Ovary (tissue), 9 donors: ENCODE results near the gene EBF3. TPM values are rescaled to one million over a fixed set of nuclear protein-coding genes. Genes with fewer than 3 reads are reported as not detected.

ENCODE experiments used
- DNase-seq, 5 donors: peaks; one replicate each; pipeline ENCODE4 v3.0.0-alpha.2; 2019 to 2020
- H3K27ac ChIP-seq, 2 donors: fragments of 200-600 bp; one replicate each; pipeline versions ENCODE4 v1.5.1 to v1.8.0; 2019 to 2022
- H3K27me3 ChIP-seq: fragments of 200-600 bp; one replicate; pipeline ENCODE4 v1.8.0; 2022
- H3K36me3 ChIP-seq: fragments of 200-600 bp; sonication (generic); one replicate; pipeline ENCODE4 v1.5.1; 2019
- H3K4me1 ChIP-seq: one replicate; pipeline ENCODE4 v1.8.1; 2013; ENCODE audit warnings: mild to moderate bottlenecking, moderate library complexity; ENCODE audit not compliant: insufficient read depth
- H3K4me3 ChIP-seq: fragments of 200-600 bp; sonication (generic); one replicate; pipeline ENCODE4 v1.5.1; 2017
- H3K9me3 ChIP-seq, 2 donors: fragments of 200-600 bp in 1 of 2; sonication (generic) in 1 of 2; one replicate each; pipeline versions ENCODE4 v1.5.1 to v1.8.1; 2013 to 2019; ENCODE audit warnings: mild to moderate bottlenecking in 1 of 2, moderate library complexity in 1 of 2
- CTCF ChIP-seq, 3 donors: fragments of 450-650 bp in 2 of 3; fragments of 200-600 bp in 1 of 3; IDR thresholded peaks; one replicate each; pipeline versions ENCODE4 v1.5.1 to v1.8.0; 2016 to 2022; ENCODE audit warnings: antibody characterized with exemption in 3 of 3, mild to moderate bottlenecking in 1 of 3
- EP300 ChIP-seq: sonication (generic); formaldehyde crosslinking; IDR thresholded peaks from one replicate; pipeline ENCODE4 v1.6.1; 2017; ENCODE audit warnings: antibody characterized with exemption
- POLR2A ChIP-seq: fragments of 450-650 bp; IDR thresholded peaks from one replicate; pipeline ENCODE4 v1.6.1; 2017; ENCODE audit warnings: antibody characterized with exemption, mild to moderate bottlenecking, moderate library complexity
- WGBS, 3 donors: extraction: QIAGEN DNeasy Blood & Tissue Kit in 1 of 3; methylation state at CpG; one replicate each; pipeline versions ENCODE4 v1.1.5 to v1.1.7; 2013 to 2017; 5-methylcytosine and 5-hydroxymethylcytosine counted together
- intact Hi-C, 4 donors: fragments of 100-400 bp; cut with DNase I; formaldehyde crosslinking; loops; one replicate each; pipeline versions ENCODE4 v1.11.0 to v1.15.1; 2022 to 2023
- polyA plus RNA-seq, 2 donors: library from polyadenylated mRNA; stranded (reverse); fragments of 200-250 nt in 1 of 2; fragments of 350-450 nt in 1 of 2; fragmentation: Illumina TruSeq in 1 of 2; extraction: RNeasy Lipid Tissue Mini Kit (QIAGEN cat#74804) in 1 of 2; gene quantifications; one replicate each; pipeline ENCODE4 v1.2.3, GENCODE V29; 2013 to 2014
- total RNA-seq, 7 donors: library from RNA; depleted of rRNA in 2 of 7; stranded (reverse); fragments of >200 nt in 2 of 7; fragmentation: NEBNext Ultra II Directional in 3 of 7; extraction: Animal tissue kit (Norgen Biotek cat#: 25700) in 3 of 7; gene quantifications; one replicate each; pipeline versions ENCODE4 v1.1.0 to v1.2.4, GENCODE V29; 2016 to 2023
- donor health status: DM: no; HTN: no; CAD: no; lungs with moderate emphysema.
- donor health status: DM: no; HTN: no; CAD: no.
- donor health status: Bipolar disorder and iron deficiency.
- donor health status: DM: yes; HTN: yes; CAD: no.
- donor health status: DM: no; HTN: no; CAD: no.
- donor health status: DM: yes; HTN: yes; CAD: no.

EBF3 gene
- total and polyA plus RNA-seq, 9 donors: 0.15 to 3.6 (median 0.79) TPM

- no peak for TF ChIP-seq CTCF (IDR thresholded peaks at IDR 0.05)
- TF ChIP-seq POLR2A: no peak
- TF ChIP-seq EP300: no peak
- intact Hi-C loops: no loop called here
- 77 to 86% (median 86%) methylated on average over 4 of the region's 4 CpGs for WGBS, 3 donors
- Histone ChIP-seq H3K9me3 (no peaks in the 10 kb centered on the region), H3K4me3 (no peak overlapping the region), H3K27me3 (no peaks in the 10 kb centered on the region), H3K4me1 (no peaks in the 10 kb centered on the region), H3K27ac (no peak overlapping the region), H3K36me3 (no peaks in the 10 kb centered on the region)
- DNase-seq: no peak
These were observed 36.8 kb upstream of the EBF3 start for GRCh38 chr10:130000918-130001317.

GRCh38 chr10:129999140-129999539, 35.1 kb upstream of the EBF3 start:
- H3K4me3 ChIP-seq: no peak overlapping the region
- TF ChIP-seq EP300 (no peak), CTCF (IDR thresholded peaks at IDR 0.05) (no peak), POLR2A (no peak)
- no peaks in the 10 kb centered on the region for H3K9me3 ChIP-seq
- whole genome bisulfite sequencing, 3 donors: 95 to 98% (median 96%) methylated on average over 4 of the region's 4 CpGs
- no peak overlapping the region for H3K27ac ChIP-seq
- H3K36me3 ChIP-seq: no peaks in the 10 kb centered on the region
- intact Hi-C loops: no loop called here
- no peaks in the 10 kb centered on the region for H3K4me1 ChIP-seq
- H3K27me3 ChIP-seq: no peaks in the 10 kb centered on the region
- DNase-seq: no peak

DNA sequence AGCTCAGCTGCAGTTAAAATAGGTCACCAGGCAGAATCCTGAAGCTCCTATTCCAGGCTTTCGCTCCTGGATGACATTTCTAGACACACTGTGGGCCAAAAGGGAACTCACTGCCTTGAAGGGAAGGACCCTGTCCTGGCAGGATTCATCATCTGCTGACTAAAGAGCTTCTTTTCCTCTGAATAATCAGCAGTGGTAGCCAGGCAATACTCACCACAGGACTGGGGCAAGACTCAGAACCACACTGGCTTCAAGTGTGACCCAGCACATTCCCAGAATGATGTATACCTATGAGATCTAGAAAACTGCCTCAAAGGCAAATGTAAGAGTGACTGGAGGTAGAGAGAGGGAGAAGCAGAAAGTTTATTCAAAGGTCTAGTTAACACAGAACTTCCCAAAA, 29.5 kb upstream of the EBF3 start:
- Histone ChIP-seq H3K27ac (no peak overlapping the region), H3K4me3 (no peak overlapping the region), H3K36me3 (no peaks in the 10 kb centered on the region), H3K9me3 (no peaks in the 10 kb centered on the region), H3K4me1 (no peaks in the 10 kb centered on the region), H3K27me3 (no peaks in the 10 kb centered on the region)
- TF ChIP-seq POLR2A (no peak), EP300 (no peak), CTCF (IDR thresholded peaks at IDR 0.05) (no peak)
- DNase-seq: no peak
- 74 to 88% (median 83%) methylated on average over 1 of the region's 1 CpG for WGBS, 3 donors
- intact Hi-C loops: no loop called here

DNA sequence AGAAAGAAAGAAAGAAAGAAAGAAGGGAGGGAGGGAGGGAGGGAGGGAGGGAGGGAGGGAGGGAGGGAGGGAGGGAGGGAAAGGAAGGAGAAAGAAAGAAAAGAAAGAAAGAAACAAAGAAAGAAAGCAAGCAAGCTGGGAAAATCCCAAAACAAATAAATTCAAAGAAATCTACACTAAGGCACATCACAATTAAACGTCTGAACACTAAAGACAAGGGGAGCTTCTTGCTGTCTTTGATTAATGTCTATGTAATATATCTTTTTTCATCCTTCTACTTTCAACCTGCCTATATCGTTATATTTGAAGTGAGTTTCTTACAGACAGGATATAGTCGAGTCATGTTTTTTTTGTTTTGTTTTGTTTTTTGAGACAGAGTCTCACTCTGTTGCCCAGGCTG, 28.3 kb upstream of the EBF3 start:
- intact Hi-C loops: no loop called here
- Histone ChIP-seq H3K27ac (no peak overlapping the region), H3K9me3 (no peaks in the 10 kb centered on the region), H3K36me3 (no peaks in the 10 kb centered on the region), H3K4me3 (no peak overlapping the region), H3K4me1 (no peaks in the 10 kb centered on the region), H3K27me3 (no peaks in the 10 kb centered on the region)
- DNase-seq: no peak
- WGBS, 3 donors: 64 to 75% (median 72%) methylated on average over 3 of the region's 3 CpGs
- no peak for TF ChIP-seq POLR2A
- no peak for TF ChIP-seq EP300
- no peak for TF ChIP-seq CTCF (IDR thresholded peaks at IDR 0.05)

DNA sequence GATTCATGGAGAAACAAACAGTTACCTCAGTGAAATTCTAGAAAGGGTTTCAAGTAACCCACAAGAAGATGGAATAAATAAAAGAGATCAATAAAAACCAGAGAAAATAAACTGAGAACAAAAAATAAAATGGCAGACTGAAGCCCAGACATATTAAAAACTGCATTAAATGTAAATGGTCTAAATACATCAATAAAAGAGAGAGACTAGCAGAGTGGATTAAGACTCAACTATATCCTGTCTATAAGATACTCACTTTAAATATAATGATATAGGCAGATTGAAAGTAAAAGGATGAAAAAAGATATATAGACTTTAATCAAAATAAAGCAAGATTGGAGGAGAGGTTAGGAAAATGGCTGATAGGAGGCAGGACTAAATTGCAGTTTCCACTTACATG, 18.8 kb upstream of the EBF3 start:
- H3K27me3 ChIP-seq: no peaks in the 10 kb centered on the region

More for the DNA sequence above, 18.8 kb upstream of the EBF3 start:
- H3K4me1 ChIP-seq: no peaks in the 10 kb centered on the region
- intact Hi-C loops: no loop called here
- H3K4me3 ChIP-seq: no peak overlapping the region
- no peak overlapping the region for H3K27ac ChIP-seq
- H3K36me3 ChIP-seq: no peaks in the 10 kb centered on the region
- peaks cover 0 to 4% of the 10 kb centered on the region in 2 donors for H3K9me3 ChIP-seq
- TF ChIP-seq CTCF (IDR thresholded peaks at IDR 0.05) (no peak), EP300 (no peak), POLR2A (no peak)
- DNase-seq: no peak
